Measurements from ENCODE around the gene MCC. TPM values are rescaled to one million over a fixed set of nuclear protein-coding genes. Genes with fewer than 3 reads are reported as not detected.

MCC gene
- total RNA-seq, 1 experiment from 2014 or later = 7.6 TPM

DNA sequence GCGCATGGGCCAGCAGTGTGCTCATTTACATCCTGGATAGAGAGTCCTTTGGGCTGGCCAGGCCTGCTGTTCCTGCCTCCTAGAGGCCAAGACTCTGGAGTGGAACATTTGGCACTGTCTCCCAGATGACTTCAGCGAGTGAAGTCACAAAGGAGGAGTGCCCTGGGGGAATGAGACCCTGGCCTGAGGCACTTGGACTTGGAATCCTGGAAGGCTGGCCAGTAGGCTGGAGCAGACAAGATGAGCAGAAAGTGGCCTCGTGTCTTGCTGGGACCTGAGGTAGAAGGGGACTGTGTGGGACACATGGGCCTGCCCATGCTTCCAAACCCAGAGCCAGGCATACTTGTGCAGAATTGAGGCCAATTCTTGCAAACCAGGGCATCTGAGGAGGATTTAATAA lies 53.4 kb downstream of the MCC start, which contains the start of gene TSSK1B:
TSSK1B (minus strand) TSS at position 101 of the 400 bp plus-strand sequence. CDS start 150 bp downstream, outside the sequence.
- no peak for DNase-seq
- Histone ChIP-seq H3K79me1 (ENCODE audit: insufficient read depth, low read depth, low read length, poor library complexity, severe bottlenecking) (no peaks in the 10 kb centered on the region), H3K9me3 (ENCODE audit: control insufficient read depth, low read depth, low read length) (no peaks in the 10 kb centered on the region), H3K27me3 (ENCODE audit: insufficient read depth, low read length) (no peaks in the 10 kb centered on the region; the same call in 1 of the 2 replicates), H3K27ac (ENCODE audit: insufficient read length, low read depth, low read length) (no peak within 1 kb of the TSS), H3T11ph (ENCODE audit: low read length) (no peak within 1 kb of the TSS), H4K20me1 (ENCODE audit: control insufficient read depth, insufficient read depth, insufficient read length) (no peaks in the 10 kb centered on the region), H4K91ac (ENCODE audit: insufficient read length, low read depth, low read length) (no peak within 1 kb of the TSS), H3K18ac (ENCODE audit: insufficient read length, low read depth, low read length) (no peak within 1 kb of the TSS), H4K8ac (replicated peaks; ENCODE audit: insufficient read length, low read depth, low read length) (no peak within 1 kb of the TSS), H2BK15ac (ENCODE audit: low read depth, low read length) (no peak within 1 kb of the TSS), H3K9ac (ENCODE audit: extremely low read depth, insufficient read length, low read length) (no peak within 1 kb of the TSS), H2BK5ac (ENCODE audit: insufficient read length, low read length) (no peak within 1 kb of the TSS), H3K4me2 (ENCODE audit: insufficient read depth, insufficient read length, low read length) (no peak within 1 kb of the TSS), H2BK20ac (ENCODE audit: low read depth, low read length, poor library complexity, severe bottlenecking) (no peak within 1 kb of the TSS), H2AFZ (ENCODE audit: low read length) (no peak within 1 kb of the TSS), H3K14ac (ENCODE audit: insufficient read depth, low read length) (no peak within 1 kb of the TSS), H2BK120ac (ENCODE audit: low read depth, low read length, poor library complexity, severe bottlenecking) (no peak within 1 kb of the TSS), H4K5ac (ENCODE audit: insufficient read length, low read depth, low read length) (no peak within 1 kb of the TSS), H3K79me2 (ENCODE audit: insufficient read depth, low read length) (no peaks in the 10 kb centered on the region), H2BK12ac (ENCODE audit: insufficient read length, low read depth, low read length) (no peak within 1 kb of the TSS), H3K23me2 (ENCODE audit: insufficient read length, low read depth, low read length, poor library complexity, severe bottlenecking) (no peaks in the 10 kb centered on the region), H2AK5ac (ENCODE audit: insufficient read length, low read length) (no peak within 1 kb of the TSS), H3K4me1 (ENCODE audit: insufficient read depth, low read length) (no peaks in the 10 kb centered on the region), H3K23ac (ENCODE audit: insufficient read length, low read depth, low read length) (no peak within 1 kb of the TSS), H3K56ac (ENCODE audit: insufficient read length, low read depth, low read length) (no peak within 1 kb of the TSS), H3K4ac (ENCODE audit: low read depth, low read length) (no peak within 1 kb of the TSS)
- Mint-ChIP-seq H3K4me1 (no peaks in the 10 kb centered on the region), H3K9me3 (peaks cover 0 to 2% of the 10 kb centered on the region in 2 experiments; a peak in 1 of 5 replicates), H3K27ac (no peak within 1 kb of the TSS), H3K4me3 (no peak within 1 kb of the TSS), H3K27me3 (ENCODE audit: low read depth) (no peaks in the 10 kb centered on the region; the same call in 1 of the 2 replicates), H3K36me3 (ENCODE audit: insufficient read depth in 1 of 3, low read depth in 3 of 3) (no peaks in the 10 kb centered on the region; a peak in 1 of 7 replicates)
- no CpG with 5 or more reads among the region's 3 CpGs for WGBS (ENCODE audit: extremely low coverage, insufficient read length, low lambda C conversion rate)
- TF ChIP-seq, protein P1, sequence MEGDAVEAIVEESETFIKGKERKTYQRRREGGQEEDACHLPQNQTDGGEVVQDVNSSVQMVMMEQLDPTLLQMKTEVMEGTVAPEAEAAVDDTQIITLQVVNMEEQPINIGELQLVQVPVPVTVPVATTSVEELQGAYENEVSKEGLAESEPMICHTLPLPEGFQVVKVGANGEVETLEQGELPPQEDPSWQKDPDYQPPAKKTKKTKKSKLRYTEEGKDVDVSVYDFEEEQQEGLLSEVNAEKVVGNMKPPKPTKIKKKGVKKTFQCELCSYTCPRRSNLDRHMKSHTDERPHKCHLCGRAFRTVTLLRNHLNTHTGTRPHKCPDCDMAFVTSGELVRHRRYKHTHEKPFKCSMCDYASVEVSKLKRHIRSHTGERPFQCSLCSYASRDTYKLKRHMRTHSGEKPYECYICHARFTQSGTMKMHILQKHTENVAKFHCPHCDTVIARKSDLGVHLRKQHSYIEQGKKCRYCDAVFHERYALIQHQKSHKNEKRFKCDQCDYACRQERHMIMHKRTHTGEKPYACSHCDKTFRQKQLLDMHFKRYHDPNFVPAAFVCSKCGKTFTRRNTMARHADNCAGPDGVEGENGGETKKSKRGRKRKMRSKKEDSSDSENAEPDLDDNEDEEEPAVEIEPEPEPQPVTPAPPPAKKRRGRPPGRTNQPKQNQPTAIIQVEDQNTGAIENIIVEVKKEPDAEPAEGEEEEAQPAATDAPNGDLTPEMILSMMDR (conservative IDR thresholded peaks at IDR 0.05) = no peak

All from H9 (cell line).